Neural cell (in vitro differentiated cells): Measurements from ENCODE around the gene MAN2B2. TPM values are rescaled to one million over a fixed set of nuclear protein-coding genes. Genes with fewer than 3 reads are reported as not detected.

Experiments used
- H2AFZ ChIP-seq: fragments of 200-600, 300-800 bp; sonication (generic), shearing (Covaris generic); 2 replicates; pipeline ENCODE4 v1.6.0; 2014; ENCODE audit warnings: low read depth, mild to moderate bottlenecking, antibody characterized with exemption, low read length, moderate library complexity
- H3F3A ChIP-seq: fragments of 200-600 bp; shearing (Covaris generic); 2 replicates; pipeline ENCODE4 v1.6.1; 2016; ENCODE audit warnings: mild to moderate bottlenecking, moderate library complexity, mixed read lengths, antibody characterized with exemption, low read length; ENCODE audit not compliant: insufficient read depth, poor library complexity, severe bottlenecking
- H3K27ac ChIP-seq: fragments of 200-600, 300-800 bp; sonication (generic), shearing (Covaris generic); 2 replicates; pipeline ENCODE4 v1.5.1; 2014; ENCODE audit warnings: mild to moderate bottlenecking, low read length, moderate library complexity
- H3K27me3 ChIP-seq: fragments of 300-800, 200-600 bp; sonication (generic), shearing (Covaris generic); 2 replicates; pipeline ENCODE4 v1.6.0; 2014; ENCODE audit warnings: mild to moderate bottlenecking, low read depth, low read length, moderate library complexity; ENCODE audit not compliant: insufficient read depth
- H3K36me3 ChIP-seq: fragments of 300-800, 200-600 bp; sonication (generic), shearing (Covaris generic); 2 replicates; pipeline ENCODE4 v1.5.1; 2014; ENCODE audit warnings: mild to moderate bottlenecking, antibody characterized with exemption, low read length, moderate library complexity; ENCODE audit not compliant: insufficient read depth
- H3K4me2 ChIP-seq: fragments of 300-800, 200-600 bp; sonication (generic), shearing (Covaris generic); 2 replicates; pipeline ENCODE4 v1.6.0; 2014; ENCODE audit warnings: mild to moderate bottlenecking, low read length
- H3K4me3 ChIP-seq: fragments of 300-800, 200-600 bp; sonication (generic), shearing (Covaris generic); 2 replicates; pipeline ENCODE4 v1.5.1; 2014; ENCODE audit warnings: mild to moderate bottlenecking, low read length, moderate library complexity
- H3K79me2 ChIP-seq: fragments of 200-600 bp; shearing (Covaris generic); replicated peaks from 2 replicates; pipeline ENCODE4 v1.6.0; 2014; ENCODE audit warnings: mild to moderate bottlenecking, low read length, moderate library complexity; ENCODE audit not compliant: insufficient read depth
- H3K9ac ChIP-seq: fragments of 300-800, 200-600 bp; sonication (generic), shearing (Covaris generic); 2 replicates; pipeline ENCODE4 v1.6.1; 2016; ENCODE audit warnings: mild to moderate bottlenecking, low read length, mixed read lengths
- H3K9me2 ChIP-seq: fragments of 200-600 bp; shearing (Covaris generic); 2 replicates; pipeline ENCODE4 v1.6.1; 2016; ENCODE audit warnings: mild to moderate bottlenecking, low read length, mixed read lengths; ENCODE audit not compliant: insufficient read depth
- H3K9me3 ChIP-seq: fragments of 200-600, 300-800 bp; sonication (generic), shearing (Covaris generic); 2 replicates; pipeline ENCODE4 v1.6.1; 2016; ENCODE audit warnings: mild to moderate bottlenecking, mixed run types, low read length, moderate library complexity, mixed read lengths
- H4K20me1 ChIP-seq: fragments of 200-600 bp; shearing (Covaris generic); 2 replicates; pipeline ENCODE4 v1.6.1; 2016; ENCODE audit warnings: mild to moderate bottlenecking, mixed run types; ENCODE audit not compliant: insufficient read depth
- EP300 ChIP-seq: fragments of 450-650 bp; conservative IDR thresholded peaks from 2 replicates; pipeline ENCODE4 v1.6.1; 2014; ENCODE audit warnings: antibody characterized with exemption, mild to moderate bottlenecking, moderate library complexity; ENCODE audit not compliant: poor library complexity, severe bottlenecking
- EZH2 ChIP-seq: fragments of 200-600, 300-800 bp; shearing (Covaris generic), sonication (generic); IDR thresholded peaks from 2 replicates; pipeline ENCODE4 v1.6.1; 2014; ENCODE audit warnings: antibody characterized with exemption, low read length, borderline replicate concordance, mild to moderate bottlenecking; ENCODE audit not compliant: insufficient read depth, poor library complexity, severe bottlenecking
- MXI1 ChIP-seq: fragments of 450-650 bp; conservative IDR thresholded peaks from 2 replicates; pipeline ENCODE4 v1.6.1; 2014; ENCODE audit warnings: antibody characterized with exemption, mild to moderate bottlenecking; ENCODE audit not compliant: poor library complexity, severe bottlenecking
- POLR2AphosphoS5 ChIP-seq: IDR thresholded peaks from 2 replicates; pipeline ENCODE4 v1.6.1; 2012
- RAD21 ChIP-seq: fragments of 450-650 bp; conservative IDR thresholded peaks from 2 replicates; pipeline ENCODE4 v1.6.1; 2014; ENCODE audit warnings: antibody characterized with exemption, mild to moderate bottlenecking, moderate library complexity
- SMC3 ChIP-seq: fragments of 450-650 bp; conservative IDR thresholded peaks from 2 replicates; pipeline ENCODE4 v1.6.1; 2014; ENCODE audit warnings: antibody characterized with exemption, mild to moderate bottlenecking, moderate library complexity; ENCODE audit not compliant: poor library complexity
- TAF1 ChIP-seq: IDR thresholded peaks from 2 replicates; pipeline ENCODE4 v1.6.1; 2012; ENCODE audit warnings: low read depth
- polyA plus RNA-seq: library from polyadenylated mRNA; depleted of rRNA; stranded (reverse); fragments of >200 nt; gene quantifications from 2 replicates; pipeline ENCODE4 v1.2.3, GENCODE V29; 2014
- TF ChIP-seq, protein P1 (sequence below): fragments of 450-650 bp; IDR thresholded peaks from 2 replicates; pipeline ENCODE4 v1.5.1; 2014; ENCODE audit warnings: antibody characterized with exemption, mild to moderate bottlenecking, moderate library complexity; ENCODE audit not compliant: poor library complexity, severe bottlenecking
- TF ChIP-seq, protein P2 (sequence below): IDR thresholded peaks from 2 replicates; pipeline ENCODE4 v1.6.1; 2012; ENCODE audit warnings: borderline replicate concordance

The MAN2B2 gene
- polyA plus RNA-seq, 1 donor from 2014 or later, result 7.5 TPM

DNA sequence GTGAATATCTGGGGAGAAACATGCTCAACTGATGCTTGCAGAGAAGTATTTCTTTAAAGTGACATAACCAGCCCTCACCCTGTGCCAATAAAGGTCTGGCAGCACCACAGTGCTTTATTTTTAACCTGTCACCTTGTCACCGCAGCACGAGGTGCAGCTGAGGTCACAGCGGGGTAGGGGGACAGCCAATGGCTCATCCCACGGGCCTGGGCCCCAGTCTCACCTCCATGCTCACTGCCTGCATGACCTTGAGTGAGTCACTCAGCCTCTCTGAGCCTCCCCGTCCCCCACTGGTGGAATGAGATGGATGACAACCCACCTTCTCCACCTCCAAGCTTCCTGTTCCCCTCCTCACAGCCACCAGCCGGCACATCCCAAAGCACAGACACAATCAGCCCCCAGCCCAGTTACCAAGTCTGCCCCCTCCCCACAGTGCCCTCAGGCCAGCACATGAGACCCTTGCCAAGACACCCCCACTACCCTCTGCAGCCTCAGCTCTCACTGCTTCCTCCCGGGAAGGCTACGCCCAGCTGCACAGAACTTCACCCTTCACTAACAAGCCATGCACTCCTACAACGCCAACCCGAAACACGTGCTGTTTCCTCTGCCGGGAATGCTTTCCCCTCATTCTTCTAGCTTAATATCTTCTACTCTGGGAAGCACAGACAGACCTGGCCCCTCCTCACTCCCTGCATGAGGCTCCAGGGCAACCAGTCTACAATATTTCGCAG, 24.9 kb upstream of the MAN2B2 start:
- Histone ChIP-seq H3K27me3 (peaks cover 3% of the 10 kb centered on the region), H3K79me2 (no peaks in the 10 kb centered on the region), H3K9me3 (peaks cover 3% of the 10 kb centered on the region), H4K20me1 (no peaks in the 10 kb centered on the region), H3K27ac (no peak overlapping the region), H3F3A (no peaks in the 10 kb centered on the region), H3K9ac (no peak overlapping the region), H3K9me2 (no peaks in the 10 kb centered on the region), H3K4me2 (no peak overlapping the region), H3K36me3 (no peaks in the 10 kb centered on the region), H2AFZ (no peak overlapping the region), H3K4me3 (no peak overlapping the region)
- TF ChIP-seq TAF1 (no peak), MXI1 (no peak), SMC3 (no peak), POLR2AphosphoS5 (no peak), RAD21 (no peak), EP300 (no peak), EZH2 (no peak)
- TF ChIP-seq, protein P1, sequence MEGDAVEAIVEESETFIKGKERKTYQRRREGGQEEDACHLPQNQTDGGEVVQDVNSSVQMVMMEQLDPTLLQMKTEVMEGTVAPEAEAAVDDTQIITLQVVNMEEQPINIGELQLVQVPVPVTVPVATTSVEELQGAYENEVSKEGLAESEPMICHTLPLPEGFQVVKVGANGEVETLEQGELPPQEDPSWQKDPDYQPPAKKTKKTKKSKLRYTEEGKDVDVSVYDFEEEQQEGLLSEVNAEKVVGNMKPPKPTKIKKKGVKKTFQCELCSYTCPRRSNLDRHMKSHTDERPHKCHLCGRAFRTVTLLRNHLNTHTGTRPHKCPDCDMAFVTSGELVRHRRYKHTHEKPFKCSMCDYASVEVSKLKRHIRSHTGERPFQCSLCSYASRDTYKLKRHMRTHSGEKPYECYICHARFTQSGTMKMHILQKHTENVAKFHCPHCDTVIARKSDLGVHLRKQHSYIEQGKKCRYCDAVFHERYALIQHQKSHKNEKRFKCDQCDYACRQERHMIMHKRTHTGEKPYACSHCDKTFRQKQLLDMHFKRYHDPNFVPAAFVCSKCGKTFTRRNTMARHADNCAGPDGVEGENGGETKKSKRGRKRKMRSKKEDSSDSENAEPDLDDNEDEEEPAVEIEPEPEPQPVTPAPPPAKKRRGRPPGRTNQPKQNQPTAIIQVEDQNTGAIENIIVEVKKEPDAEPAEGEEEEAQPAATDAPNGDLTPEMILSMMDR, result no peak
- TF ChIP-seq, protein P2, sequence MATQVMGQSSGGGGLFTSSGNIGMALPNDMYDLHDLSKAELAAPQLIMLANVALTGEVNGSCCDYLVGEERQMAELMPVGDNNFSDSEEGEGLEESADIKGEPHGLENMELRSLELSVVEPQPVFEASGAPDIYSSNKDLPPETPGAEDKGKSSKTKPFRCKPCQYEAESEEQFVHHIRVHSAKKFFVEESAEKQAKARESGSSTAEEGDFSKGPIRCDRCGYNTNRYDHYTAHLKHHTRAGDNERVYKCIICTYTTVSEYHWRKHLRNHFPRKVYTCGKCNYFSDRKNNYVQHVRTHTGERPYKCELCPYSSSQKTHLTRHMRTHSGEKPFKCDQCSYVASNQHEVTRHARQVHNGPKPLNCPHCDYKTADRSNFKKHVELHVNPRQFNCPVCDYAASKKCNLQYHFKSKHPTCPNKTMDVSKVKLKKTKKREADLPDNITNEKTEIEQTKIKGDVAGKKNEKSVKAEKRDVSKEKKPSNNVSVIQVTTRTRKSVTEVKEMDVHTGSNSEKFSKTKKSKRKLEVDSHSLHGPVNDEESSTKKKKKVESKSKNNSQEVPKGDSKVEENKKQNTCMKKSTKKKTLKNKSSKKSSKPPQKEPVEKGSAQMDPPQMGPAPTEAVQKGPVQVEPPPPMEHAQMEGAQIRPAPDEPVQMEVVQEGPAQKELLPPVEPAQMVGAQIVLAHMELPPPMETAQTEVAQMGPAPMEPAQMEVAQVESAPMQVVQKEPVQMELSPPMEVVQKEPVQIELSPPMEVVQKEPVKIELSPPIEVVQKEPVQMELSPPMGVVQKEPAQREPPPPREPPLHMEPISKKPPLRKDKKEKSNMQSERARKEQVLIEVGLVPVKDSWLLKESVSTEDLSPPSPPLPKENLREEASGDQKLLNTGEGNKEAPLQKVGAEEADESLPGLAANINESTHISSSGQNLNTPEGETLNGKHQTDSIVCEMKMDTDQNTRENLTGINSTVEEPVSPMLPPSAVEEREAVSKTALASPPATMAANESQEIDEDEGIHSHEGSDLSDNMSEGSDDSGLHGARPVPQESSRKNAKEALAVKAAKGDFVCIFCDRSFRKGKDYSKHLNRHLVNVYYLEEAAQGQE, result no peak

DNA sequence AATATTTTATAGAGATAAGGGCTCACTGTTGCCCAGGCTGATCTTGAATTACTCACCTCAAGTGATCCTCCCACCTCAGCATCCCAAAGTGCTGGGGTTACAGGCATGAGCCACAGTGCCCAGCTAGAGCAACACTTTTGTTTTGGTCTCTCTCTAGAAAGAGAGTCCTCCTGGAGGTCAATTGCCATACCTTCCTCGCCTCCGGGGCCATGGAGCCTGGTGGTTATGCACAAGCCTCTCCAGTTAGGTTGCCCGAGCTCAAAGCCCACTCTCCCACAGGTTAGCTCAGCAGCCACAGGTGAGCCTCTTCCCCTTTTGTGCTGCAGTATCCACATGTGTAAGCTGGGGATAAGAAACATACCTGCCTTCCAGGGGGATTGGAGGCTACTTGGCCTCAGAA, 24.2 kb upstream of the MAN2B2 start:
- peaks cover 3% of the 10 kb centered on the region for H3K27me3 ChIP-seq
- no peak overlapping the region for H3K9ac ChIP-seq
- H3K36me3 ChIP-seq, result no peaks in the 10 kb centered on the region
- no peaks in the 10 kb centered on the region for H4K20me1 ChIP-seq
- TF ChIP-seq, protein P2, result no peak
- no peaks in the 10 kb centered on the region for H3K9me2 ChIP-seq
- peaks cover 3% of the 10 kb centered on the region for H3K9me3 ChIP-seq
- H3K4me2 ChIP-seq, result no peak overlapping the region
- H3K79me2 ChIP-seq, result no peaks in the 10 kb centered on the region
- no peaks in the 10 kb centered on the region for H3F3A ChIP-seq
- no peak overlapping the region for H3K4me3 ChIP-seq
- no peak overlapping the region for H3K27ac ChIP-seq
- H2AFZ ChIP-seq, result no peak overlapping the region
